ENCODE measurements around the gene PAQR6. TPM values are rescaled to one million over a fixed set of nuclear protein-coding genes. Genes with fewer than 3 reads are reported as not detected.

Gene PAQR6
- total and polyA plus RNA-seq, 7 donors = 0.30 to 1.2 (median 0.73) TPM

- DNase-seq (peak; percentile 53 to 72), ATAC-seq (peak; percentile 41 to 74 (median 65))
- H3K27me3 ChIP-seq (ENCODE audit: insufficient read depth in 3 of 3, low read length in 2 of 3) = peaks cover 0 to 17% (median 10%) of the 10 kb centered on the region in 3 donors
- H3K4me1 ChIP-seq = peaks cover 9% of the 10 kb centered on the region
- H3K9me3 ChIP-seq = no peaks in the 10 kb centered on the region
- intact Hi-C loops (cut with DNase I) = no loop called here
- no peak overlapping the region for H3K4me3 ChIP-seq
- TF ChIP-seq CTCF (IDR thresholded peaks at IDR 0.05) = no peak
- H3K36me3 ChIP-seq (ENCODE audit: insufficient read depth in 1 of 2, low read depth in 1 of 2) = peaks cover 0 to 37% of the 10 kb centered on the region in 2 donors
- no peak overlapping the region for H3K27ac ChIP-seq
- 29 to 34% (median 34%) methylated on average over 15 to 16 of the region's 16 CpGs for WGBS, 3 donors
These were observed 936 bp downstream of the PAQR6 start for GRCh38 chr1:156246781-156247459.

DNA sequence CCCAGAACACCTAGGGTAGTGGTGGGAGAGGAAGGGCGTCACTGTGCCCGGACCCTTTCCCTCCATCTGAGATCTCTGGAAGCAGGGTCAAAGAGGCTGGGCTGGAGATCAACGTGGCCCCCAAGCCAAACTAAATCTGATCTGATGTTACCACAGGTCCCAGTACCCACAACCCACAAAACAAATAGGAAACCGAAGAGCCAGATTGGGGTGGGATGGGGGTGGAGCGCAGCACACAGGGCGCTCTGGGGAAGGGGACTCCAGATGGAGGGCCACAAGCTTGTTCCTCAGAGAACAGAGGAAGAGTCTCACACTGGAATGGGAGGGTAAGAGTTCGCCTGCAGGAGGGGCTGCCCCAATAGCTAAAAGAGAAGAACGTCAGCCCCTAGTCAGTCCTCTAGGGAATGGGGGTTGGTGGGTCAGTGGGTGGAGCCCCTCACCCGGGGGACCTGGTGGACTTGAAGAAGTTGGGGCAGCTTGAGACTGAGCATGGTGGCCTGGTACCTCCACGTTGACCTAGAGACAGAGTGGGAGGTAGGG, 1.5 kb downstream of the PAQR6 start:
- DNase-seq = no peak

GRCh38 chr1:156245451-156246232, 2.2 kb downstream of the PAQR6 start:
- Histone ChIP-seq H3K27me3 (ENCODE audit: insufficient read depth in 3 of 3, low read length in 2 of 3) (peaks cover 0 to 17% (median 10%) of the 10 kb centered on the region in 3 donors), H3K9me3 (no peaks in the 10 kb centered on the region), H3K4me3 (peak overlapping the region; percentile 52), H3K36me3 (ENCODE audit: insufficient read depth in 1 of 2, low read depth in 1 of 2) (peaks cover 0 to 32% of the 10 kb centered on the region in 2 donors), H3K27ac (no peak overlapping the region), H3K4me1 (peaks cover 9% of the 10 kb centered on the region)
- intact Hi-C loops (cut with DNase I) = no loop called here
- ATAC-seq (peak; percentile 5 to 23 (median 15)), DNase-seq (peak in 1 of 2 donors; percentile 30)
- 1 to 4% (median 3%) methylated on average over 55 to 69 of the region's 69 CpGs for WGBS, 3 donors
- TF ChIP-seq CTCF (IDR thresholded peaks at IDR 0.05) = no peak

More for the DNA sequence above, 1.5 kb downstream of the PAQR6 start:
- H3K27me3 ChIP-seq (ENCODE audit: insufficient read depth in 3 of 3, low read length in 2 of 3) = peaks cover 0 to 17% (median 10%) of the 10 kb centered on the region in 3 donors
- intact Hi-C loops (cut with DNase I) = no loop called here
- no peaks in the 10 kb centered on the region for H3K9me3 ChIP-seq
- peak overlapping the region; percentile 52 for H3K4me3 ChIP-seq
- peaks cover 0 to 32% of the 10 kb centered on the region in 2 donors for H3K36me3 ChIP-seq (ENCODE audit: insufficient read depth in 1 of 2, low read depth in 1 of 2)
- 39 to 58% (median 46%) methylated on average over 9 to 10 of the region's 10 CpGs for WGBS, 3 donors
- H3K27ac ChIP-seq = no peak overlapping the region
- ATAC-seq = no peak
- no peak for TF ChIP-seq CTCF (IDR thresholded peaks at IDR 0.05)
- peaks cover 9% of the 10 kb centered on the region for H3K4me1 ChIP-seq

- Histone ChIP-seq H3K4me1 (peaks cover 9% of the 10 kb centered on the region), H3K36me3 (ENCODE audit: insufficient read depth in 1 of 2, low read depth in 1 of 2) (peaks cover 0 to 32% of the 10 kb centered on the region in 2 donors), H3K27me3 (ENCODE audit: insufficient read depth in 3 of 3, low read length in 2 of 3) (peaks cover 0 to 17% (median 10%) of the 10 kb centered on the region in 3 donors), H3K27ac (no peak overlapping the region), H3K9me3 (no peaks in the 10 kb centered on the region), H3K4me3 (no peak overlapping the region)
- DNase-seq = no peak
- intact Hi-C loops (cut with DNase I) = no loop called here
- no peak for ATAC-seq
- 80 to 83% (median 82%) methylated on average over 17 of the region's 17 CpGs for WGBS, 3 donors
- no peak for TF ChIP-seq CTCF (IDR thresholded peaks at IDR 0.05)
These were observed 3.1 kb downstream of the PAQR6 start for GRCh38 chr1:156244712-156245111.

Data from psoas muscle (tissue), 8 donors.